RWPE2 (cell line): ENCODE data around the gene MARCHF7.

Source experiments
- ATAC-seq: fragments of 200-7000 bp; cut with Tn5 transposase; 3 replicates; pipeline ENCODE4 v1.9.1; 2021; ENCODE audit warnings: low read depth
- DNase-seq: peaks from one replicate; pipeline ENCODE4 v3.0.0-alpha.2; 2020; ENCODE audit warnings: low spot score
- H3K27ac ChIP-seq: fragments of 450-650 bp; 2 replicates; pipeline ENCODE4 v1.5.1; 2017; ENCODE audit warnings: mild to moderate bottlenecking; ENCODE audit not compliant: poor library complexity, severe bottlenecking
- H3K27me3 ChIP-seq: fragments of 250-450 bp; sonication (Bioruptor Pico); 2 replicates; pipeline ENCODE4 v1.5.1; 2021; ENCODE audit warnings: mild to moderate bottlenecking, moderate library complexity; ENCODE audit not compliant: insufficient read depth, poor library complexity, severe bottlenecking
- H3K36me3 ChIP-seq: fragments of 250-450 bp; sonication (Bioruptor Pico); 2 replicates; pipeline ENCODE4 v1.5.1; 2020; ENCODE audit warnings: low read depth, mild to moderate bottlenecking, moderate library complexity
- H3K4me1 ChIP-seq: fragments of 250-450 bp; sonication (Bioruptor Pico); 2 replicates; pipeline ENCODE4 v1.5.1; 2021; ENCODE audit warnings: mild to moderate bottlenecking, moderate library complexity; ENCODE audit not compliant: insufficient read depth, poor library complexity, severe bottlenecking
- H3K4me3 ChIP-seq: fragments of 250-450 bp; sonication (Bioruptor Pico); 2 replicates; pipeline ENCODE4 v1.5.1; 2021; ENCODE audit warnings: mild to moderate bottlenecking, moderate library complexity; ENCODE audit not compliant: severe bottlenecking
- H3K9me3 ChIP-seq: fragments of 250-450 bp; sonication (Bioruptor Pico); 2 replicates; pipeline ENCODE4 v1.5.1; 2021; ENCODE audit warnings: mild to moderate bottlenecking, moderate library complexity; ENCODE audit not compliant: severe bottlenecking
- TF ChIP-seq, protein P1 (sequence below): fragments of 450-650 bp; IDR thresholded peaks from one replicate; pipeline ENCODE4 v1.5.1; 2017; ENCODE audit warnings: mild to moderate bottlenecking, moderate library complexity; ENCODE audit not compliant: poor library complexity, severe bottlenecking

MARCHF7 gene

DNA sequence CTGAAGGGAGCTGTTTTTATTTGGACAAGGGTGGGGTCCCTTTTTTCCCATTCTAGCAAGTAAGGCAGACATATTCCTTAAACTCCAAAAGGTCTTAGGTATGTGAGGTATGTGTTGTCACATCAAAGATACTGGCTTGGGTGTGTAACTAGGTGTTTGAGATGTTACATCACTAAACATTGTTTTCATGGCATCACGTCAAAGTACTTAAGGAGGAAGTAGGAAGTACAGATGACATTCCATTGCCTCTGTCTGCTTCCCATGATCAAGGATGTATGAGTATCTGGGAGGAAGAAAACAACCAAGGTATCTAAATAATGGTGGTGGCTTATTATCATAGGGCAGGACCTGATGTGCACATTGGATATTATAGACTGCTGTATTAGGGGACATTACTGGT lies 46.4 kb downstream of the MARCHF7 start:
- TF ChIP-seq, protein P1, sequence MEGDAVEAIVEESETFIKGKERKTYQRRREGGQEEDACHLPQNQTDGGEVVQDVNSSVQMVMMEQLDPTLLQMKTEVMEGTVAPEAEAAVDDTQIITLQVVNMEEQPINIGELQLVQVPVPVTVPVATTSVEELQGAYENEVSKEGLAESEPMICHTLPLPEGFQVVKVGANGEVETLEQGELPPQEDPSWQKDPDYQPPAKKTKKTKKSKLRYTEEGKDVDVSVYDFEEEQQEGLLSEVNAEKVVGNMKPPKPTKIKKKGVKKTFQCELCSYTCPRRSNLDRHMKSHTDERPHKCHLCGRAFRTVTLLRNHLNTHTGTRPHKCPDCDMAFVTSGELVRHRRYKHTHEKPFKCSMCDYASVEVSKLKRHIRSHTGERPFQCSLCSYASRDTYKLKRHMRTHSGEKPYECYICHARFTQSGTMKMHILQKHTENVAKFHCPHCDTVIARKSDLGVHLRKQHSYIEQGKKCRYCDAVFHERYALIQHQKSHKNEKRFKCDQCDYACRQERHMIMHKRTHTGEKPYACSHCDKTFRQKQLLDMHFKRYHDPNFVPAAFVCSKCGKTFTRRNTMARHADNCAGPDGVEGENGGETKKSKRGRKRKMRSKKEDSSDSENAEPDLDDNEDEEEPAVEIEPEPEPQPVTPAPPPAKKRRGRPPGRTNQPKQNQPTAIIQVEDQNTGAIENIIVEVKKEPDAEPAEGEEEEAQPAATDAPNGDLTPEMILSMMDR, result no peak
- peaks cover 13% of the 10 kb centered on the region for H3K4me1 ChIP-seq
- no peaks in the 10 kb centered on the region for H3K27me3 ChIP-seq
- H3K9me3 ChIP-seq, result no peaks in the 10 kb centered on the region
- no peak overlapping the region for H3K27ac ChIP-seq
- DNase-seq, result no peak
- ATAC-seq, result no peak
- no peak overlapping the region for H3K4me3 ChIP-seq
- H3K36me3 ChIP-seq, result peaks cover 91% of the 10 kb centered on the region

DNA sequence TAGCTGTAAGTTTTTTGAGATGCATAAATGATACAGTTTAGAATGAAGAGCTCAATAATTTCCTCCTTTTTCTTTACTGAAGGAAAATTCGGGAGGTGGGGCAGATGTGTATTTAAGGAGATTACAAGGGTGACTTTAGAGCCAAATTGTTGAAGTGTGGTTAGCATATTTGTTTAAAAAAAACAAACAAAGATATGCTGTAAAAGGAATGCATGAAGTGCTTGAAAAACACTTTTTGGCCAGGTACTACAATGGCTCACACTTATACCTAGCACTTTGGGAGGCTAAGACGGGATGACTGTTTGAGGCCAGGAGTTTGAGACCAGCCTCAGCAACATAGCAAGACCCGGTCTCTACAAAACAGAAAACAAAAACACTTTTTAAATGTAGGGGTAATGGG lies 47.3 kb downstream of the MARCHF7 start:
- TF ChIP-seq, protein P1, result no peak
- H3K9me3 ChIP-seq, result no peaks in the 10 kb centered on the region
- H3K27me3 ChIP-seq, result no peaks in the 10 kb centered on the region
- DNase-seq (no peak), ATAC-seq (no peak)
- peaks cover 13% of the 10 kb centered on the region for H3K4me1 ChIP-seq
- H3K36me3 ChIP-seq, result peaks cover 91% of the 10 kb centered on the region
- H3K27ac ChIP-seq, result no peak overlapping the region
- no peak overlapping the region for H3K4me3 ChIP-seq

DNA sequence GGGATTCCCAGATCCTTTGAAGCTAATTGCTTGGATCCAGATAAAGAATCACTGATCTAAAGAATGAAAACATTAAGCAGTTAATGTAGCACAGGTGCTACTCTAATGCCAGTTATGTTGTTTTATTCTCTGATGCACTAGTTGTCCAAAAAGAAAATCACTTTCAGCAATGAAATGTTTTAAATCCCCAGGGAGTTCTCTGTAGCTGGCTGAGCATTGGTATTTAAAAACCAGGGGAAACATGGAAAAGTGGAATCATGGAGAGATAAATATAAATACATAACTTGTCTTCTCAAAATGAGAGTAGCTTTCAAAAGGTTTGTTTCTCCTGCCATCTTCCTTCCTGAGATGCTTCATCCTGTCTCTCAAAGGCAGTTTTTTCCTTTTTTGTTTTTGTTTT lies 48.0 kb downstream of the MARCHF7 start:
- H3K27me3 ChIP-seq, result no peaks in the 10 kb centered on the region
- H3K9me3 ChIP-seq, result no peaks in the 10 kb centered on the region
- ATAC-seq (no peak), DNase-seq (no peak)
- H3K4me1 ChIP-seq, result peaks cover 7% of the 10 kb centered on the region
- TF ChIP-seq, protein P1, result no peak
- H3K36me3 ChIP-seq, result peaks cover 91% of the 10 kb centered on the region
- no peak overlapping the region for H3K4me3 ChIP-seq
- H3K27ac ChIP-seq, result no peak overlapping the region

DNA sequence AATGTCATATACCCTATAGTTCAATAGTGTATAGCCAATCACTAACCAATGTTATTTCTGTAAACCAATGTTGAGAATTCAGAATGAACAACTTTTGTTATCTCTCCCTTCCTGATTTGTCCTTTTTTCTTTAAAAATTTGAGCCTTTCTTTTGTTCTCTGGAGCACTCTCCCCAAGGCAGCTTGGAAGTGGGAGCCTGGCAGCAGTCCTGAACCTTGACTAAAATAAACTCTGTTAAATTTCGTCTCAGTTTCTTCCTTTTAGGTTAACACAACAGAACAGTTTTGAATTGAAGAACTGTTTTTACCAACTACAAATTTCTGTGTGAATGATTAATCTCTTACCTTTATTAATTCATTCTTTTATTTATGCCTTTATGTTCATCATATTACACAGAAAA lies 49.8 kb downstream of the MARCHF7 start:
- no peak for ATAC-seq

More for the DNA sequence above, 49.8 kb downstream of the MARCHF7 start:
- TF ChIP-seq, protein P1, result no peak
- Histone ChIP-seq H3K4me1 (no peaks in the 10 kb centered on the region), H3K9me3 (no peaks in the 10 kb centered on the region), H3K27ac (no peak overlapping the region), H3K27me3 (no peaks in the 10 kb centered on the region), H3K4me3 (no peak overlapping the region), H3K36me3 (peaks cover 96% of the 10 kb centered on the region)
- DNase-seq, result no peak
